HepG2 (cell line): ENCODE data around the gene CIAO2B. TPM values are rescaled to one million over a fixed set of nuclear protein-coding genes. Genes with fewer than 3 reads are reported as not detected.

Source experiments
- HNF4A ChIP-seq: sonication (generic); formaldehyde crosslinking; IDR thresholded peaks from 2 replicates; pipeline ENCODE4 v1.4.0; 2020; ENCODE audit warnings: missing genetic modification reagents
- KMT2A ChIP-seq: sonication (generic); formaldehyde crosslinking; IDR thresholded peaks from 2 replicates; pipeline ENCODE4 v1.4.0; 2020; ENCODE audit warnings: missing genetic modification reagents
- MZF1 ChIP-seq: sonication (generic); formaldehyde crosslinking; IDR thresholded peaks from 2 replicates; pipeline ENCODE4 v1.8.1; 2023; ENCODE audit warnings: mild to moderate bottlenecking, missing genetic modification reagents, borderline replicate concordance
- NR3C1 ChIP-seq: sonication (generic); formaldehyde crosslinking; IDR thresholded peaks from 2 replicates; pipeline ENCODE4 v1.4.0; 2020; ENCODE audit warnings: missing genetic modification reagents
- SP5 ChIP-seq: IDR thresholded peaks from 2 replicates; pipeline ENCODE4 v1.6.1; 2016; ENCODE audit warnings: low read depth, borderline replicate concordance
- TARDBP ChIP-seq: sonication (generic); formaldehyde crosslinking; IDR thresholded peaks from 2 replicates; pipeline ENCODE4 v1.8.0; 2022; ENCODE audit warnings: mild to moderate bottlenecking, missing genetic modification reagents
- TEAD2 ChIP-seq: sonication (generic); formaldehyde crosslinking; IDR thresholded peaks from 2 replicates; pipeline ENCODE4 v1.9.0; 2021; ENCODE audit warnings: missing genetic modification reagents
- UBTF ChIP-seq: sonication (generic); formaldehyde crosslinking; IDR thresholded peaks from 2 replicates; pipeline ENCODE4 v1.4.0; 2020; ENCODE audit warnings: mild to moderate bottlenecking, missing genetic modification reagents
- YEATS4 ChIP-seq: sonication (generic); formaldehyde crosslinking; IDR thresholded peaks from 2 replicates; pipeline ENCODE4 v1.4.0; 2020; ENCODE audit warnings: missing genetic modification reagents, borderline replicate concordance
- ZNF224 ChIP-seq: sonication (generic); formaldehyde crosslinking; IDR thresholded peaks from 2 replicates; pipeline ENCODE4 v1.5.0; 2020; ENCODE audit warnings: mild to moderate bottlenecking, missing genetic modification reagents
- ZNF446 ChIP-seq: sonication (generic); formaldehyde crosslinking; IDR thresholded peaks from 2 replicates; pipeline ENCODE4 v1.5.0; 2020; ENCODE audit warnings: mild to moderate bottlenecking, missing genetic modification reagents
- ZNF609 ChIP-seq: sonication (generic); formaldehyde crosslinking; IDR thresholded peaks from 2 replicates; pipeline ENCODE4 v1.4.0; 2020; ENCODE audit warnings: mild to moderate bottlenecking, missing genetic modification reagents, borderline replicate concordance
- ZNF660 ChIP-seq: sonication (generic); formaldehyde crosslinking; IDR thresholded peaks from 2 replicates; pipeline ENCODE4 v1.5.1; 2020; ENCODE audit warnings: mild to moderate bottlenecking, low read depth, missing genetic modification reagents, borderline replicate concordance
- ZSCAN29 ChIP-seq: sonication (generic); formaldehyde crosslinking; conservative IDR thresholded peaks from 2 replicates; pipeline ENCODE4 v1.4.0; 2020; ENCODE audit warnings: mild to moderate bottlenecking, missing genetic modification reagents
- polyA plus RNA-seq, 8 experiments: library from polyadenylated mRNA; depleted of rRNA in 3 of 8; stranded (reverse) in 7 of 8; unstranded in 1 of 8; fragments of >200 nt; fragmentation: Illumina TruSeq in 4 of 8; extraction: Trizol in 4 of 8; gene quantifications; 2 replicates each; pipeline versions ENCODE4 v1.2.1 to v1.2.3, GENCODE V29; 2011 to 2016; ENCODE audit warnings: low read depth in 4 of 8, missing spikeins in 1 of 8, mixed read lengths in 1 of 8; ENCODE audit not compliant: insufficient read depth in 1 of 8
- total RNA-seq, 5 experiments: library from RNA; depleted of rRNA; stranded (reverse); fragments of >200 nt; fragmentation: Illumina TruSeq; extraction: Trizol; gene quantifications; 2 replicates each; pipeline ENCODE4 v1.2.3, GENCODE V29; 2016; ENCODE audit warnings: low read depth in 1 of 5
- TF ChIP-seq, protein P1 (sequence below): sonication (generic); formaldehyde crosslinking; IDR thresholded peaks from 2 replicates; pipeline ENCODE4 v1.5.0; 2020; ENCODE audit warnings: missing genetic modification reagents
- TF ChIP-seq, protein P2 (sequence below): sonication (generic); formaldehyde crosslinking; IDR thresholded peaks from 2 replicates; pipeline ENCODE4 v1.4.0; 2020; ENCODE audit warnings: missing genetic modification reagents, borderline replicate concordance

The CIAO2B gene
- total and polyA plus RNA-seq, 2 of the 13 experiments (the other 11 are each of a cell fraction or from before 2014, with no cell fraction given): 157 to 293 TPM

DNA sequence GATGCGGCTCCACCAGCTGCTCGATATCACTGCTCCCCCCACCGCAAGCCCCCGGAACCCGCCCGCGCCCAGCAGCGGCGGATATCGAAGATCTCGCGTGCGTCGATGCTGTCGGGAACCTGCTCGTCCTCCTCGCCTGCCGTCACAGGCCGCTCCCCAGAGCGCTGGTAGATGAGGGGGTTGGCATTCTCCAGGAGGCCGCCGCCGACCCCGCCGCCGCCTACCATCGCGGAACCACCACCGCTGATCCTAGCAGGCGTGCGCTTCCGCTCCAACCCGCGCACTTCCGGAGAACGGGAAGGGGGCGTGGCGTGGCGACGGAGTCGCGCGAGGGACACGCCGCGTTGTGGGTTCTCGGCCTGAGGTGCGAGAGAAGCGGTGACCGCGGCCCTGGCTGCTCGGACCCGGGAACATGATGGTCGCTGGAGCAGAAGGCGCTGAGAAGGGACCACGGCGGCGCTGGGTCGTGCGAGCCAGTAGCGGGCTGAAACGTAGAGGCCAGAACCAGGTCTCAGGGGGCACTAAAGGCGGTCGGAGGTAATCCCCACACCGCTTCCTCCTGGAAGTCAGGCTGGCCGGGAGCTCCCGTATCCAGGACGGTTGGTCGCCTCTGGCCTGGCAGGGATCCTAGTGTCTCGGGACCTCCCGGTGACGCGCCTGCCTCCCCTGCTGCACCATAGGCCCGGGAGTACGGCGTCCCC is at the start of gene CIAO2B (continued):
- no peak; the same call in 1 of the 2 replicates for TF ChIP-seq ZNF609 (CRISPR knock-in tag)
- TF ChIP-seq ZNF224: peak; percentile 72
- TF ChIP-seq, protein P1, sequence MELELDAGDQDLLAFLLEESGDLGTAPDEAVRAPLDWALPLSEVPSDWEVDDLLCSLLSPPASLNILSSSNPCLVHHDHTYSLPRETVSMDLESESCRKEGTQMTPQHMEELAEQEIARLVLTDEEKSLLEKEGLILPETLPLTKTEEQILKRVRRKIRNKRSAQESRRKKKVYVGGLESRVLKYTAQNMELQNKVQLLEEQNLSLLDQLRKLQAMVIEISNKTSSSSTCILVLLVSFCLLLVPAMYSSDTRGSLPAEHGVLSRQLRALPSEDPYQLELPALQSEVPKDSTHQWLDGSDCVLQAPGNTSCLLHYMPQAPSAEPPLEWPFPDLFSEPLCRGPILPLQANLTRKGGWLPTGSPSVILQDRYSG (CRISPR knock-in tag): peak; percentile 89
- TF ChIP-seq SP5: peak; percentile 81
- TF ChIP-seq KMT2A (CRISPR knock-in tag): peak; percentile 97
- TF ChIP-seq YEATS4 (CRISPR knock-in tag): peak; percentile 98
- TF ChIP-seq, protein P2, sequence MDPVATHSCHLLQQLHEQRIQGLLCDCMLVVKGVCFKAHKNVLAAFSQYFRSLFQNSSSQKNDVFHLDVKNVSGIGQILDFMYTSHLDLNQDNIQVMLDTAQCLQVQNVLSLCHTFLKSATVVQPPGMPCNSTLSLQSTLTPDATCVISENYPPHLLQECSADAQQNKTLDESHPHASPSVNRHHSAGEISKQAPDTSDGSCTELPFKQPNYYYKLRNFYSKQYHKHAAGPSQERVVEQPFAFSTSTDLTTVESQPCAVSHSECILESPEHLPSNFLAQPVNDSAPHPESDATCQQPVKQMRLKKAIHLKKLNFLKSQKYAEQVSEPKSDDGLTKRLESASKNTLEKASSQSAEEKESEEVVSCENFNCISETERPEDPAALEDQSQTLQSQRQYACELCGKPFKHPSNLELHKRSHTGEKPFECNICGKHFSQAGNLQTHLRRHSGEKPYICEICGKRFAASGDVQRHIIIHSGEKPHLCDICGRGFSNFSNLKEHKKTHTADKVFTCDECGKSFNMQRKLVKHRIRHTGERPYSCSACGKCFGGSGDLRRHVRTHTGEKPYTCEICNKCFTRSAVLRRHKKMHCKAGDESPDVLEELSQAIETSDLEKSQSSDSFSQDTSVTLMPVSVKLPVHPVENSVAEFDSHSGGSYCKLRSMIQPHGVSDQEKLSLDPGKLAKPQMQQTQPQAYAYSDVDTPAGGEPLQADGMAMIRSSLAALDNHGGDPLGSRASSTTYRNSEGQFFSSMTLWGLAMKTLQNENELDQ: peak; percentile 11; the same call in 1 of the 2 replicates
- peak; percentile 95 for TF ChIP-seq ZNF446 (CRISPR knock-in tag)
- TF ChIP-seq UBTF: peak; percentile 98
- peak; percentile 91 for TF ChIP-seq TARDBP (CRISPR knock-in tag)
- peak; percentile 64; the same call in 1 of the 2 replicates for TF ChIP-seq TEAD2 (CRISPR knock-in tag)
- no peak for TF ChIP-seq ZNF660 (CRISPR knock-in tag)
- TF ChIP-seq NR3C1: no peak
- TF ChIP-seq HNF4A (CRISPR knock-in tag): peak; percentile 70
- no peak for TF ChIP-seq ZSCAN29 (CRISPR knock-in tag)
- peak; percentile 86; the same call in 1 of the 2 replicates for TF ChIP-seq MZF1 (CRISPR knock-in tag)
